Endodermal cell (in vitro differentiated cells): Measurements from ENCODE around the gene CEP83. TPM values are rescaled to one million over a fixed set of nuclear protein-coding genes. Genes with fewer than 3 reads are reported as not detected.

Experiments
- DNase-seq: peaks from one replicate; pipeline ENCODE4 v3.0.0-alpha.2; 2017
- H3K27ac ChIP-seq: 2 replicates; pipeline ENCODE4 v1.5.1; 2013; ENCODE audit warnings: mild to moderate bottlenecking, low read depth, low read length, moderate library complexity
- H3K27me3 ChIP-seq: 2 replicates; pipeline ENCODE4 v1.6.1; 2013; ENCODE audit warnings: mild to moderate bottlenecking, low read length, moderate library complexity; ENCODE audit not compliant: insufficient read depth, control insufficient read depth, poor library complexity, severe bottlenecking
- H3K36me3 ChIP-seq: 2 replicates; pipeline ENCODE4 v1.7.0; 2013; ENCODE audit warnings: mild to moderate bottlenecking, low read length, moderate library complexity; ENCODE audit not compliant: control insufficient read depth, insufficient read depth
- H3K4me1 ChIP-seq: one replicate; pipeline ENCODE4 v1.7.0; 2013; ENCODE audit warnings: low read length; ENCODE audit not compliant: control insufficient read depth, insufficient read depth
- H3K4me3 ChIP-seq: 2 replicates; pipeline ENCODE4 v1.5.1; 2013; ENCODE audit warnings: mild to moderate bottlenecking, low read length, moderate library complexity
- H3K9ac ChIP-seq: 2 replicates; pipeline ENCODE4 v1.6.1; 2013; ENCODE audit warnings: mild to moderate bottlenecking, low read length, moderate library complexity; ENCODE audit not compliant: poor library complexity, severe bottlenecking; ENCODE audit errors: extremely low read depth
- H3K9me3 ChIP-seq: 2 replicates; pipeline ENCODE4 v1.6.1; 2013; ENCODE audit warnings: mild to moderate bottlenecking, low read length, moderate library complexity; ENCODE audit not compliant: control insufficient read depth
- H3K27ac Mint-ChIP-seq: 2 replicates; pipeline ENCODE4 v1.8.0; 2020; ENCODE audit warnings: mixed read lengths
- H3K27me3 Mint-ChIP-seq: 2 replicates; pipeline ENCODE4 v1.8.0; 2021; ENCODE audit warnings: mild to moderate bottlenecking, mixed read lengths; ENCODE audit not compliant: insufficient read depth
- H3K36me3 Mint-ChIP-seq: 2 replicates; pipeline ENCODE4 v1.8.0; 2020; ENCODE audit warnings: low read depth, mixed read lengths
- H3K4me1 Mint-ChIP-seq: 2 replicates; pipeline ENCODE4 v1.8.0; 2020; ENCODE audit warnings: mixed read lengths
- H3K4me3 Mint-ChIP-seq: 2 replicates; pipeline ENCODE4 v1.8.0; 2020; ENCODE audit warnings: mild to moderate bottlenecking, moderate library complexity, mixed read lengths
- H3K9me3 Mint-ChIP-seq: 2 replicates; pipeline ENCODE4 v1.8.0; 2020; ENCODE audit warnings: mild to moderate bottlenecking, mixed read lengths
- CTCF ChIP-seq: fragments of 200-600 bp; sonication (generic); conservative IDR thresholded peaks from 2 replicates; pipeline ENCODE4 v1.5.0; 2021; ENCODE audit warnings: antibody characterized with exemption, mild to moderate bottlenecking
- WGBS, 2 experiments: methylation state at CpG; one replicate each; pipeline versions ENCODE4 v1.1.5 to v1.1.7; 2013; ENCODE audit warnings: missing lambda C conversion rate in 2 of 2, mixed read lengths in 1 of 2; ENCODE audit not compliant: insufficient coverage in 1 of 2, insufficient read length in 1 of 2; 5-methylcytosine and 5-hydroxymethylcytosine counted together
- total RNA-seq, 2 donors: library from RNA; stranded (reverse); fragmentation: NEBNext Ultra II Directional in 1 of 2; extraction: Animal tissue kit (Norgen Biotek cat#: 25700) in 1 of 2; gene quantifications; 2 replicates in 1 of 2; 3 replicates in 1 of 2; pipeline ENCODE4 v1.2.1, GENCODE V29; 2021

CEP83 gene
- total RNA-seq, 2 donors from 2014 or later = 28.6 to 36.3 TPM

GRCh38 chr12:94261786-94262185 lies 197.9 kb downstream of the CEP83 start:
- Histone ChIP-seq H3K9ac (no peak overlapping the region), H3K36me3 (no peaks in the 10 kb centered on the region), H3K27me3 (no peaks in the 10 kb centered on the region), H3K4me1 (no peaks in the 10 kb centered on the region), H3K27ac (no peak overlapping the region), H3K4me3 (no peak overlapping the region), H3K9me3 (no peaks in the 10 kb centered on the region)
- Mint-ChIP-seq H3K4me1 (peaks cover 43% of the 10 kb centered on the region), H3K9me3 (no peaks in the 10 kb centered on the region), H3K4me3 (no peak overlapping the region), H3K27me3 (peaks cover 9% of the 10 kb centered on the region), H3K36me3 (no peaks in the 10 kb centered on the region), H3K27ac (peak overlapping the region; percentile 68)
- no peak for DNase-seq
- WGBS, 2 experiments = 94% methylated on average over 3 of the region's 3 CpGs; no CpG with 5 or more reads in 1 of the 2 experiments
- TF ChIP-seq CTCF = no peak

- H3K4me3 ChIP-seq = no peak overlapping the region
- Mint-ChIP-seq H3K27ac (peak overlapping the region; percentile 11), H3K36me3 (no peaks in the 10 kb centered on the region), H3K27me3 (peaks cover 9% of the 10 kb centered on the region), H3K9me3 (no peaks in the 10 kb centered on the region), H3K4me3 (no peak overlapping the region), H3K4me1 (peaks cover 45% of the 10 kb centered on the region)
- 40 to 42% methylated on average over 1 to 2 of the region's 2 CpGs for WGBS, 2 experiments
- no peaks in the 10 kb centered on the region for H3K4me1 ChIP-seq
- H3K27ac ChIP-seq = no peak overlapping the region
- DNase-seq = peak; percentile 73
- TF ChIP-seq CTCF = peak; percentile 29
- H3K27me3 ChIP-seq = no peaks in the 10 kb centered on the region
- H3K9ac ChIP-seq = no peak overlapping the region
- no peaks in the 10 kb centered on the region for H3K36me3 ChIP-seq
- no peaks in the 10 kb centered on the region for H3K9me3 ChIP-seq
Observed at GRCh38 chr12:94261119-94261518, 198.5 kb downstream of the CEP83 start.

- H3K36me3 ChIP-seq = no peaks in the 10 kb centered on the region
- TF ChIP-seq CTCF = no peak
- Mint-ChIP-seq H3K36me3 (no peaks in the 10 kb centered on the region), H3K4me3 (no peak overlapping the region), H3K4me1 (peaks cover 45% of the 10 kb centered on the region), H3K27ac (peak overlapping the region; percentile 11), H3K9me3 (no peaks in the 10 kb centered on the region), H3K27me3 (peaks cover 6% of the 10 kb centered on the region)
- no peak overlapping the region for H3K4me3 ChIP-seq
- WGBS, 2 experiments = 71 to 75% methylated on average over 13 of the region's 13 CpGs
- H3K27me3 ChIP-seq = no peaks in the 10 kb centered on the region
- no peak overlapping the region for H3K27ac ChIP-seq
- no peaks in the 10 kb centered on the region for H3K4me1 ChIP-seq
- H3K9me3 ChIP-seq = no peaks in the 10 kb centered on the region
- H3K9ac ChIP-seq = no peak overlapping the region
- DNase-seq = no peak
Observed at GRCh38 chr12:94260717-94261116, 198.9 kb downstream of the CEP83 start.
